HFFc6 (cell line): ENCODE measurements around the gene FOXP1. TPM values are rescaled to one million over a fixed set of nuclear protein-coding genes. Genes with fewer than 3 reads are reported as not detected.

Experiments
- DNase-seq: peaks from one replicate; pipeline ENCODE4 v3.0.0-alpha.2; 2018
- H3K27ac Mint-ChIP-seq: 2 replicates; pipeline ENCODE4 v1.8.0; 2020; ENCODE audit warnings: mild to moderate bottlenecking, mixed read lengths
- H3K27me3 Mint-ChIP-seq: 2 replicates; pipeline ENCODE4 v1.8.0; 2021; ENCODE audit warnings: mild to moderate bottlenecking, moderate library complexity, mixed read lengths; ENCODE audit not compliant: insufficient read depth
- H3K36me3 Mint-ChIP-seq: 2 replicates; pipeline ENCODE4 v1.8.0; 2021; ENCODE audit warnings: low read depth, mixed read lengths
- H3K4me1 Mint-ChIP-seq: 2 replicates; pipeline ENCODE4 v1.8.0; 2020; ENCODE audit warnings: low read depth, mixed read lengths
- H3K4me3 Mint-ChIP-seq: 2 replicates; pipeline ENCODE4 v1.8.0; 2020; ENCODE audit warnings: mild to moderate bottlenecking, moderate library complexity, mixed read lengths
- H3K9me3 Mint-ChIP-seq: 2 replicates; pipeline ENCODE4 v1.8.0; 2020; ENCODE audit warnings: mild to moderate bottlenecking, mixed read lengths
- CTCF ChIP-seq: fragments of 200-600 bp; sonication (generic); IDR thresholded peaks from 2 replicates; pipeline ENCODE4 v1.5.0; 2021; ENCODE audit warnings: antibody characterized with exemption, mild to moderate bottlenecking
- total RNA-seq, 6 experiments: library from RNA; stranded (reverse); fragmentation: NEBNext Ultra II Directional; extraction: Animal tissue kit (Norgen Biotek cat#: 25700); gene quantifications; 2 replicates in 1 of 6; 3 replicates in 5 of 6; pipeline ENCODE4 v1.2.3, GENCODE V29; 2021

The FOXP1 gene
- total RNA-seq, 6 experiments from 2014 or later: 32.2 to 59.3 (median 52.0) TPM

- Mint-ChIP-seq H3K36me3 (peaks cover 31% of the 10 kb centered on the region), H3K4me3 (no peak overlapping the region), H3K4me1 (peaks cover 27% of the 10 kb centered on the region), H3K27ac (no peak overlapping the region), H3K9me3 (peaks cover 16% of the 10 kb centered on the region), H3K27me3 (no peaks in the 10 kb centered on the region)
- TF ChIP-seq CTCF: no peak
- DNase-seq: no peak
These were observed 92.8 kb downstream of the FOXP1 start for GRCh38 chr3:71490692-71491091.

- Mint-ChIP-seq H3K27ac (no peak overlapping the region), H3K9me3 (peaks cover 16% of the 10 kb centered on the region), H3K36me3 (peaks cover 31% of the 10 kb centered on the region), H3K4me1 (peaks cover 15% of the 10 kb centered on the region), H3K4me3 (no peak overlapping the region), H3K27me3 (no peaks in the 10 kb centered on the region)
- no peak for TF ChIP-seq CTCF
- no peak for DNase-seq
These were observed 94.2 kb downstream of the FOXP1 start for GRCh38 chr3:71489315-71489761.

GRCh38 chr3:71488882-71489281 is 94.6 kb downstream of the FOXP1 start:
- Mint-ChIP-seq H3K4me1 (peaks cover 12% of the 10 kb centered on the region), H3K36me3 (peaks cover 31% of the 10 kb centered on the region), H3K4me3 (no peak overlapping the region), H3K9me3 (peaks cover 16% of the 10 kb centered on the region), H3K27me3 (no peaks in the 10 kb centered on the region), H3K27ac (no peak overlapping the region)
- no peak for TF ChIP-seq CTCF
- DNase-seq: no peak

- Mint-ChIP-seq H3K4me1 (peaks cover 11% of the 10 kb centered on the region), H3K4me3 (no peak overlapping the region), H3K27me3 (no peaks in the 10 kb centered on the region), H3K9me3 (peaks cover 16% of the 10 kb centered on the region), H3K27ac (no peak overlapping the region), H3K36me3 (peaks cover 31% of the 10 kb centered on the region)
- DNase-seq: no peak
- TF ChIP-seq CTCF: no peak
These were observed 95.1 kb downstream of the FOXP1 start for GRCh38 chr3:71488391-71488809.

GRCh38 chr3:71487418-71487817 is 96.1 kb downstream of the FOXP1 start:
- no peak for DNase-seq
- TF ChIP-seq CTCF: no peak
- H3K27me3 Mint-ChIP-seq: no peaks in the 10 kb centered on the region
- H3K27ac Mint-ChIP-seq: no peak overlapping the region
- H3K9me3 Mint-ChIP-seq: peaks cover 12% of the 10 kb centered on the region
- peaks cover under 1% of the 10 kb centered on the region; the same call in 1 of the 2 replicates for H3K4me1 Mint-ChIP-seq
- H3K36me3 Mint-ChIP-seq: peaks cover 22% of the 10 kb centered on the region
- H3K4me3 Mint-ChIP-seq: no peak overlapping the region

- Mint-ChIP-seq H3K9me3 (peaks cover 9% of the 10 kb centered on the region), H3K27me3 (no peaks in the 10 kb centered on the region), H3K36me3 (peaks cover 17% of the 10 kb centered on the region), H3K4me1 (no peaks in the 10 kb centered on the region), H3K27ac (no peak overlapping the region), H3K4me3 (no peak overlapping the region)
- DNase-seq: no peak
- no peak for TF ChIP-seq CTCF
These were observed 96.7 kb downstream of the FOXP1 start for GRCh38 chr3:71486831-71487230.
